ENCODE measurements around the gene FKBP2. TPM values are rescaled to one million over a fixed set of nuclear protein-coding genes. Genes with fewer than 3 reads are reported as not detected.
A peak's percentile ranks its signal among the peaks of the same experiment; 100 is the strongest.

Gene FKBP2
- total RNA-seq, 1 donor from 2014 or later = 52.8 TPM

DNA sequence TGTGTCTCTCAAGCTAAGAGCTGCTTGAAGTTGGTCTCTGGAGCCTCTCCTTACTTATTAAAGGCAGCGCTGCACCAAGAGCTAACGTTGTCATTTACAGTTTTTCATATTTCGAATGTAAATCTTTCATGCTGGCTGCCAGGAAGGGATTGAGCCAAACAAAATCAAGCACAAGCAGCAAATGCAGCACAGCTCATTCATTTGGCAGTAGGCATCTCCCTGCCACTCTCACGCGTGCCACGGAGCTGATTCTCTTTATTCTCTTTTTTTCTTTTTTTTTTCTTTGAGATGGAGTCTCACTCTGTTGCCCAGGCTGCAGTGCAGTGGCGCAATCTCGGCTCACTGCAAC lies 8.0 kb upstream of the FKBP2 start:
- no peak overlapping the region for H3K27ac Mint-ChIP-seq
- H3K36me3 Mint-ChIP-seq = no peaks in the 10 kb centered on the region
- H3K4me3 Mint-ChIP-seq = peak overlapping the region; percentile 81
- no peaks in the 10 kb centered on the region for H3K27me3 Mint-ChIP-seq
- TF ChIP-seq, protein P1, sequence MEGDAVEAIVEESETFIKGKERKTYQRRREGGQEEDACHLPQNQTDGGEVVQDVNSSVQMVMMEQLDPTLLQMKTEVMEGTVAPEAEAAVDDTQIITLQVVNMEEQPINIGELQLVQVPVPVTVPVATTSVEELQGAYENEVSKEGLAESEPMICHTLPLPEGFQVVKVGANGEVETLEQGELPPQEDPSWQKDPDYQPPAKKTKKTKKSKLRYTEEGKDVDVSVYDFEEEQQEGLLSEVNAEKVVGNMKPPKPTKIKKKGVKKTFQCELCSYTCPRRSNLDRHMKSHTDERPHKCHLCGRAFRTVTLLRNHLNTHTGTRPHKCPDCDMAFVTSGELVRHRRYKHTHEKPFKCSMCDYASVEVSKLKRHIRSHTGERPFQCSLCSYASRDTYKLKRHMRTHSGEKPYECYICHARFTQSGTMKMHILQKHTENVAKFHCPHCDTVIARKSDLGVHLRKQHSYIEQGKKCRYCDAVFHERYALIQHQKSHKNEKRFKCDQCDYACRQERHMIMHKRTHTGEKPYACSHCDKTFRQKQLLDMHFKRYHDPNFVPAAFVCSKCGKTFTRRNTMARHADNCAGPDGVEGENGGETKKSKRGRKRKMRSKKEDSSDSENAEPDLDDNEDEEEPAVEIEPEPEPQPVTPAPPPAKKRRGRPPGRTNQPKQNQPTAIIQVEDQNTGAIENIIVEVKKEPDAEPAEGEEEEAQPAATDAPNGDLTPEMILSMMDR (conservative IDR thresholded peaks at IDR 0.05) = no peak
- DNase-seq (ENCODE audit: extremely low spot score, unreplicated experiment) = no peak
- H3K4me1 Mint-ChIP-seq (ENCODE audit: unreplicated experiment) = peaks cover 13% of the 10 kb centered on the region
- no peaks in the 10 kb centered on the region for H3K9me3 Mint-ChIP-seq

DNA sequence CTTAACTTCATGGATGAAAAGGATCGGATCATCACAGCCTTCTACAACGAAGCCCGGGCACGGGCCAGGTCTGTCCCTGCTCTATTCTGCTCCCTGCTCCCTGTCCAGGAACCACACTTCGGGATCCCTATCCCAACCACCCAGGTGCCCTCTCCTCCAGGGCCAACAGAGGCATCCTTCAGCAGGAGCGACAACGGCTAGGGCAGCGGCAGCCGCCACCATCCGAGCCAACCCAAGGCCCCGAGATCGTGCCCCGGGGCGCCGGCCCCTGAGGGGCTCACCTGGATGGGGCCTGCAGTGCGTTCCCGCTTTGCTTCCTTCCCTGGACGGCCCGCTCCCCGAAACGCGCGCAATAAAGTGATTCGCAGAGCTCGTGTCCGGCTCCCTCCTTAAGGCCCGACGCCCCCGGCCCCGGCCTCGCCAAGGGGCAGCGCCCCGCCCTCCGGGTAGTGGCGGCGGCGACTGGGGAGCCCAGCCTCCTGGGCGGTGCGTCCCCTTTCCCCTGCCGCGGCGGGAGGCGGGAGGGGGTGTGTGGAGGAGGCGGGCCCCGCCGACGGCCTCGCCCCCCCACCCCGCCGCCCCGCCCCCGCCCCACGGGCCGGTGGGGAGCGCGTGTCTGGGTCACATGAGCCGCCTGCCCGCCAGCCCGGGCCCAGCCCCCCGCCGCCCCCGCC lies 6.8 kb upstream of the FKBP2 start, which contains the start of gene VEGFB:
Gene VEGFB (plus strand): TSS at position 672 of the 674 bp plus-strand sequence. CDS start 250 bp downstream, outside the sequence.
- no peaks in the 10 kb centered on the region for H3K9me3 Mint-ChIP-seq
- DNase-seq (ENCODE audit: extremely low spot score, unreplicated experiment) = no peak
- peak within 1 kb of the TSS; percentile 85 for H3K27ac Mint-ChIP-seq
- peak within 1 kb of the TSS; percentile 86 for H3K4me3 Mint-ChIP-seq
- no peaks in the 10 kb centered on the region for H3K27me3 Mint-ChIP-seq
- TF ChIP-seq, protein P1 (conservative IDR thresholded peaks at IDR 0.05) = no peak
- H3K36me3 Mint-ChIP-seq = no peaks in the 10 kb centered on the region
- peaks cover 13% of the 10 kb centered on the region for H3K4me1 Mint-ChIP-seq (ENCODE audit: unreplicated experiment)

DNA sequence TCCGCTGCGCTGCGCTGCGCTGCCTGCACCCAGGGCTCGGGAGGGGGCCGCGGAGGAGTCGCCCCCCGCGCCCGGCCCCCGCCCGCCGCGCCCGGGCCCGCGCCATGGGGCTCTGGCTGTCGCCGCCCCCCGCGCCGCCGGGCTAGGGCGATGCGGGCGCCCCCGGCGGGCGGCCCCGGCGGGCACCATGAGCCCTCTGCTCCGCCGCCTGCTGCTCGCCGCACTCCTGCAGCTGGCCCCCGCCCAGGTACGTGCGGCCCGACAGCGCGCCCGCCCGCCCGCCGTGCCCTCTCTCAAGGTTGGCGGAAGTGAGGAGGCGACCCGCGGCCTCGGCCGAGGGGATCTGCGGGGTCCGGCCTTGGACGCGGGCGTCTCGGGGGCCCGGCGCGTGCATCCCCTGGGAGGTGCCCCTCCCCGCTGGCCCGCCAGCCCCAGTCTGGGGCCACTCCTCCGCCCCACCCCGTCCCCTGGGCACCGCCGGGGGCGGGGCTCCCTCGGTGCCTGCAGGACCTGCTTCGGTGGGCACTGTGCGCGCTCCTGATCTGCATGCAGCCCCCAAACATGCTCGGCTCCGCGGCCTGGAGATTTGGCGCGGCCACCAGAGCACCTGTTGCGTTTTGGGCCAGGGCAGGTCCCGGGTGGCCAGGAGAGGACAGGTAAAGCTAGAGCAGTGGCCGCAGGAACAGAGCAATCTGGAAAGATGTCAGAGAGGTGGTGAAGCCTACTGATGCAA lies 6.1 kb upstream of the FKBP2 start:
- H3K27ac Mint-ChIP-seq = peak overlapping the region; percentile 85
- peaks cover 16% of the 10 kb centered on the region for H3K4me1 Mint-ChIP-seq (ENCODE audit: unreplicated experiment)
- H3K36me3 Mint-ChIP-seq = no peaks in the 10 kb centered on the region
- no peaks in the 10 kb centered on the region for H3K9me3 Mint-ChIP-seq
- TF ChIP-seq, protein P1 (conservative IDR thresholded peaks at IDR 0.05) = peak; percentile 19
- peak overlapping the region; percentile 86 for H3K4me3 Mint-ChIP-seq
- no peak for DNase-seq (ENCODE audit: extremely low spot score, unreplicated experiment)
- no peaks in the 10 kb centered on the region for H3K27me3 Mint-ChIP-seq

DNA sequence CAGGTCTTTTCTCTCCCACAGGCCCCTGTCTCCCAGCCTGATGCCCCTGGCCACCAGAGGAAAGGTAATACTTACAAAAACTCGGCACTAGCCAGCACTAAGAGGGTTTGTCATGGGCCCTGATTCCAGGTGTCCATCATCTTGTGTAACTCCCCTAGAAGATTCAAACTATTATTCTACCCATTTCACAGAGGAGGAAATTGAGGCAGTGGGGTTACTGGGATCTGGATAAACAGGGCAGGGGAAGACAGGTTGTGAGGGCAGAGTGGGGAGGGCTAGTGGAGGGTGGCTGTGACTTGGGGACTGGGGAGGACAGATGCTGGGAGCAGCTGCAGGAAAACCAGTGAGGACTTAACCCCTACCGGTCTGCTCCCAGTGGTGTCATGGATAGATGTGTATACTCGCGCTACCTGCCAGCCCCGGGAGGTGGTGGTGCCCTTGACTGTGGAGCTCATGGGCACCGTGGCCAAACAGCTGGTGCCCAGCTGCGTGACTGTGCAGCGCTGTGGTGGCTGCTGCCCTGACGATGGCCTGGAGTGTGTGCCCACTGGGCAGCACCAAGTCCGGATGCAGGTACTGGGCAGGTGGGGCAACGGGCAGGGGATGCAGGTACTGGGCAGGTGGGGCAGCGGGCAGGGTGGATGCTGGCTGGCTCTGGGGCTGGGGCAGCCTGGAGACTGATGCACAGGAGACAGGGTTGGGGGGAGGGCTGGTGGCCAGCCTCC lies 5.3 kb upstream of the FKBP2 start:
- H3K9me3 Mint-ChIP-seq = no peaks in the 10 kb centered on the region
- TF ChIP-seq, protein P1 (conservative IDR thresholded peaks at IDR 0.05) = no peak
- H3K4me3 Mint-ChIP-seq = peak overlapping the region; percentile 86
- no peak for DNase-seq (ENCODE audit: extremely low spot score, unreplicated experiment)
- peak overlapping the region; percentile 85 for H3K27ac Mint-ChIP-seq
- H3K27me3 Mint-ChIP-seq = no peaks in the 10 kb centered on the region
- peaks cover 21% of the 10 kb centered on the region for H3K4me1 Mint-ChIP-seq (ENCODE audit: unreplicated experiment)
- peaks cover 3% of the 10 kb centered on the region for H3K36me3 Mint-ChIP-seq

DNA sequence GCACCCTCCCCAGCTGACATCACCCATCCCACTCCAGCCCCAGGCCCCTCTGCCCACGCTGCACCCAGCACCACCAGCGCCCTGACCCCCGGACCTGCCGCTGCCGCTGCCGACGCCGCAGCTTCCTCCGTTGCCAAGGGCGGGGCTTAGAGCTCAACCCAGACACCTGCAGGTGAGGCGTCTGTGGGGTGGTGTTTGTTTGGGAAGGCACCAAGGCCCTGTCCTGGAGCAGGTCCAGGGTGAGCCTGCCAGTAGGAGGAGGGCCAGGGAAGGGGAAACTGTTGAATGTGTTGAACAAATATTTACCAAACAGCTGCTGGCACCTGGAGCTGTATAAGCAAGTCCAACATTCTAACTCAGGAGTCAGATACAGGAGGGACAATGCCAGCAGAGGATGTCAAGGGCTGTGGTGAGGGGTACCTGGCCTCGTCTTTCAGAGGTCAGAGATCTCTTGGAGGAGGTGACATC lies 3.4 kb upstream of the FKBP2 start:
- Mint-ChIP-seq H3K27me3 (no peaks in the 10 kb centered on the region), H3K27ac (peak overlapping the region; percentile 76), H3K4me1 (ENCODE audit: unreplicated experiment) (peaks cover 21% of the 10 kb centered on the region), H3K4me3 (peak overlapping the region; percentile 73), H3K36me3 (peaks cover 3% of the 10 kb centered on the region), H3K9me3 (no peaks in the 10 kb centered on the region)
- no peak for DNase-seq (ENCODE audit: extremely low spot score, unreplicated experiment)
- TF ChIP-seq, protein P1 (conservative IDR thresholded peaks at IDR 0.05) = no peak
